Left colon (tissue), 2 donors: ENCODE results near the gene CCDC124. TPM values are rescaled to one million over a fixed set of nuclear protein-coding genes. Genes with fewer than 3 reads are reported as not detected.
"Not testable (repeated sequence)": the region's sequence is repeated elsewhere in the genome, so short reads cannot be mapped to it uniquely, and the experiment has no call there.

Experiments used
- ATAC-seq: fragments of 200-7000 bp; cut with Tn5 transposase; one replicate; pipeline ENCODE4 v1.9.1; 2020; ENCODE audit warnings: mild to moderate bottlenecking, moderate library complexity
- DNase-seq, 2 donors: peaks; one replicate each; pipeline ENCODE4 v3.0.0-alpha.2; 2020
- intact Hi-C, 2 donors: fragments of 100-400 bp; cut with DNase I in 1 of 2; cut with micrococcal nuclease in 1 of 2; formaldehyde crosslinking; loops; one replicate each; pipeline versions ENCODE4 v1.11.2 to v1.14.0; 2022; cut with DNase I, micrococcal nuclease
- total RNA-seq, 2 donors: library from RNA; stranded (reverse); fragmentation: NEBNext Ultra II Directional; extraction: Animal tissue kit (Norgen Biotek cat#: 25700); gene quantifications; one replicate each; pipeline ENCODE4 v1.2.1, GENCODE V29; 2021
- donor health status: DM: no; HTN: no; CAD: no.
- donor health status: DM: yes; HTN: yes; CAD: no.

Gene CCDC124
- total RNA-seq, 2 donors from 2014 or later = 39.5 to 51.5 TPM

DNA sequence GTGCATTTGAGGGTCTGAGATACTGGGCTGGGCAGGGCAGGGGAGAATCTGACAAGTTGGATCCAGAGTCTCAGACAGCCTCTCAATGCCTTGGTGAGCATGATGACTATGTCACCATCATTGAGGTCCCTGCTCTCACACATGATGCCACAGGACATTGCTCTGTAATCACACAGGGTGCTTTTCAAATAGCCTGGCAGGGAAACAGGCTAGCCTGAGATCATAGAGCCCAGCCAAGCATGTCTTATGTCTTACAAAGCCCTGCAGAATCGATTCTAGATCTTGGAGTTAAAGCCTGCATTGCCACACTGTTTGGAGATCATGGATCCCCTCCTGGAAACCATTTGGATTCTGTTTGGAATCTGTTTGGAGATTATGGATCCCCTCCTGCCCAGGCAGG is 39.4 kb downstream of the CCDC124 start:
- intact Hi-C loops = no loop called here
- DNase-seq = no peak
- ATAC-seq = no peak

DNA sequence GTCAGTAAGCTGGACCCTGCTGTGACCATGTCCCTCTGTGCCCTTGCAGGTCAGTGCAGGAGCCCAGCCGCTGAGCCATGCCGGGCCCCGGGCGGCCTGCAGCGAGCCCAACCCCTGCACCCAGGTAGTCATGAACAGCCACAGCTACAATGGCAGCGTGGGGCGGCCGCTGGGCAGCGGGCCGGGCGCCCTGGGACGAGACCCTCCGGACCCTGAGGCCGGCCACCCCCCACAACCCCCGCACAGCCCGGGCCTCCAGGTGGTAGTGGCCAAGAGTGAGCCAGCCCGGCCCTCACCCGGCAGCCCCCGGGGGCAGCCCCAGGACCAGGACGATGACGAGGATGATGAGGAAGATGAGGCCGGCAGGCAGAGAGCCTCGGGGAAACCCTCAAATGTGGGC is 40.9 kb downstream of the CCDC124 start:
- intact Hi-C loops = no loop called here
- no peak for DNase-seq
- ATAC-seq = no peak

DNA sequence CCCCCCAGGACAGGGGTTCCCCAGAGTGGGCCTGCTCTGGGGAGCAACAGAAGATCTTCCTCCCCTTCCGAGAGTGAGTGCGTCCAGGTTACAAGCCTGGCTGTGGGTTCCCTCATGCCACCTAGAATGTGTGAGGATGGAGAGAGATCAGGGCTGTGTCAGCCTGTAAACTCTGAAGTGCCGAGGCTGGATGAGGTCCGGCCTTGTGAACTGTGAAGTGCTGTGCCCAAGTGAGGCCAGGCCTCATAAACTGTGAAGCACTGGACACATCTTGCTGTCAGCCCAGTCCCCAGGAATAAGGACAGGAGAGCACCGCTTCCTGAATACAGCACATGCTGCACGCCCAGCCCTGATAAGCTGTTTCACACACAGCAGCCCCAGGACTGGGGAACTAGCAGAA is 41.7 kb downstream of the CCDC124 start:
- no peak for DNase-seq
- intact Hi-C loops = no loop called here
- ATAC-seq = no peak

GRCh38 chr19:17975032-17975431 is 42.2 kb downstream of the CCDC124 start:
- no peak for DNase-seq

GRCh38 chr19:17977021-17977420 is 44.2 kb downstream of the CCDC124 start:
- ATAC-seq = no peak
- no peak for DNase-seq
- intact Hi-C loops = no loop called here

More at GRCh38 chr19:17975032-17975431, 42.2 kb downstream of the CCDC124 start:
- ATAC-seq = no peak
- intact Hi-C loops = no loop called here

DNA sequence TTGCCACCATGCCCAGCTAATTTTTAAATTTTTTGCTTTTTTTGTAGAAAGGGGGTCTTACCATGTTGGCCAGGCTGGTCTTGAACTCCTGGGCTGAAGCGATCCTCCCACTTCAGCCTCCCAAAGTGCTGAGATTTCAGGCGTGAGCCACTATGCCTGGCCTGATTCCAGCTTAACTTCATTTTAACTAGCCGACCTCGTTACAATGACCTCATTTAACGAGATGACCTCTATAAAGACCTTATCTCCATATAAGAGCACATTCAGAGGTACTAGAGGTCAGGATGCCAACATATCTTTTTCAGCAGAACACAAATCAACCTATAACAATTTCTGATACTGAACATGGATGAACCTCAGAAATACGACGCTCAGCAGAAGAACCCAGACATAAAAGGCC is 44.7 kb downstream of the CCDC124 start:
- no peak for ATAC-seq
- intact Hi-C loops = no loop called here
- DNase-seq = no peak

GRCh38 chr19:17981611-17982010 is 48.8 kb downstream of the CCDC124 start:
- ATAC-seq (no peak), DNase-seq (no peak)
- intact Hi-C loops = no loop called here

- ATAC-seq = no peak
- no peak for DNase-seq
- intact Hi-C loops = no loop called here
These were observed 49.6 kb downstream of the CCDC124 start for GRCh38 chr19:17982430-17982829.

- ATAC-seq = no peak
- intact Hi-C loops = no loop called here
- peak in 1 of 2 donors; percentile 21 for DNase-seq
These were observed 52.4 kb downstream of the CCDC124 start for GRCh38 chr19:17985037-17985818.

DNA sequence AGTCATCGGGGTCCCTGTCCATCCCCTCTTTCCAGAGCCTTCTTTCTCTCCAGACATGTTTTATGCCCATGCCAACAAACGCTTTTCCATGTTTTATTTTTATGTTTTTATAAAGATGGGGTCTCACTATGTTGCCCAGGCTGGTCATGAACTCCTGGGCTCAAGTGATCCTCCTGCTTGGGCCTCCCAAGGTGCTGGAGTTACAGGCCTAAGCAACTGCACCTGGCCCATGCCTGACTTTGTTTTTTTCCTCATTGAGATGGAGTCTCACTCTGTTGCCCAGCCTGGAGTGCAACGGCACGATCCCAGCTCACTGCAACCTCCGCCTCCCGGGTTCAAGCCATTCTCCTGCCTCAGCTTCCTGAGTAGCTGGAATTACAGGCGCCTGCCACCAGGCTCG is 53.8 kb downstream of the CCDC124 start:
- DNase-seq, ATAC-seq, intact Hi-C loops: not testable (repeated sequence)

DNA sequence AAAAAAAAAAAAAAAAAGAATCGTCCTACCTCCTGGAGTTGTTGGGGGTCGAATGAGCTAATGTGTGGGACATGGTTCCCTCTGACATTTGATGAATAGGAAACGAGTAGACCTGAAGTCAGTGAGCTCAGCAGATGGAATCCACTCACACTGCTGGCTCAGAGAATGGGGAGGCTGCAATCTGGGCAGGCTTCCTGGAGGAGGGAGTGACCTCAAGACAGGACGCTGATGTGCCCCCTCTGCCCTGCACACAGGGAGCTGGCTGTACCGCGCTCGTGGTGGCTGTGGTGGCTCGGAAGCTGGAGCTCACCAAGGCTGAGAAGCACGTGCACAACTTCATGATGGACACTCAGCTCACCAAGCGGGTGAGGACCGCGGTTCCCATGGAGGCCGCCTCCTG is 55.3 kb downstream of the CCDC124 start:
- DNase-seq (no peak), ATAC-seq (no peak)
- intact Hi-C loops = no loop called here

GRCh38 chr19:17989425-17990094 is 56.7 kb downstream of the CCDC124 start:
- ATAC-seq = no peak
- intact Hi-C loops = no loop called here
- DNase-seq = no peak

DNA sequence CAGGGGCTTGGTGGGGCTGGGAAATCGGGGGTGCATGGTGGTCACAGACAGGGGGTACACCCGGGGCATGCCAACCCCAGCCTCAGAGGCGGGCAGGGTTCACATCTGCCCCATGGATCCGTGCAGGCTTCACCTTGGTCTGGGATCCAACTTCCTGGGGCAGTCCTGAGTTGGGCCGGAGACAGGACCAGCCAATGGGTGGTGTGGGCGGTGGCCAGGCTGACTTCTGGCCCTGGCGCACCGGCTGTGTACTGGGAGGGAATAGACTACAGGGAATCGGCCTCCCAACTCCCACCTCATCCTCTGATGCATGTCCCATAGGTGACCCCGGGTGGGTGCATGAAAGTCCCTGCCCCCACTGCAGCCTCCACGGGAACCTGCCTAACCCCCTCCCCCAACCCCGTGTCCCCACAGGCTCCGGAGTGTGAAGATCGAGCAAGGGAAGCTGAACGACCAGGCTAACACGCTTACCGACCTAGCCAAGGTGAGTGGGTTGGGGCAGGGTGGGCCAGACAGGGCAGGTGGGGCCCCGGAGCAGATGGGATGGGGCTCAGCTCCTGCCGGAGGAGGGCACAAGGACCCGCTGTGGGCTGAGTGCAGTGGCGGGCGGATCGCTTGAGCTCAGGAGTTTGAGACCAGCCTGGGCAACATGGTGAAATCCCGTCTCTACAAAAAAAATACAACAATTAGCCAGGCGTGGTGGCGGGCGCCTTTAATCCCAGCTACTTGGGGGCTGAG is 60.4 kb downstream of the CCDC124 start:
- DNase-seq = no peak
- ATAC-seq = peak; percentile 47
- intact Hi-C loops = no loop called here

Other genes starting within 250 kb of the CCDC124 start
- gene UNC13A, start 244.7 kb upstream of the CCDC124 start, total RNA-seq = under 1 TPM; 0.24 to 0.28 TPM
- gene MAP1S, start 213.5 kb upstream of the CCDC124 start, total RNA-seq = 10 to 100 TPM; 39.9 to 43.5 TPM
- 1 to 10 TPM; 3.0 to 3.1 TPM for gene FCHO1, start 181.5 kb upstream of the CCDC124 start, total RNA-seq
- 100 to 1,000 TPM; 152 to 240 TPM for gene B3GNT3, start 137.9 kb upstream of the CCDC124 start, total RNA-seq
- gene INSL3, start 111.5 kb upstream of the CCDC124 start, total RNA-seq = not detected
- gene JAK3, start 85.0 kb upstream of the CCDC124 start, total RNA-seq = 1 to 10 TPM; 2.7 to 3.7 TPM
- 1,000 to 10,000 TPM; 1,406 to 1,485 TPM for gene RPL18A, start 73.1 kb upstream of the CCDC124 start, total RNA-seq
- gene SLC5A5, start 61.1 kb upstream of the CCDC124 start, total RNA-seq = not detected
- gene KCNN1, start 34.1 kb downstream of the CCDC124 start, total RNA-seq = under 1 TPM in 1 of 2 donors, not detected in 1; 0.14 TPM
- 10 to 100 TPM; 21.0 to 27.7 TPM for gene ARRDC2, start 75.2 kb downstream of the CCDC124 start, total RNA-seq
- 1 to 10 TPM in 1 of 2 donors, under 1 TPM in 1; 0.98 to 3.9 TPM for gene IL12RB1, start 153.9 kb downstream of the CCDC124 start, total RNA-seq
- gene MAST3, start 164.8 kb downstream of the CCDC124 start, total RNA-seq = 10 to 100 TPM; 33.6 to 38.6 TPM
- gene PIK3R2, start 220.1 kb downstream of the CCDC124 start, total RNA-seq = 10 to 100 TPM; 37.4 to 41.1 TPM
- 10 to 100 TPM; 47.5 to 79.3 TPM for gene IFI30, start 240.8 kb downstream of the CCDC124 start, total RNA-seq